Right lobe of liver (tissue), 6 donors: ENCODE measurements around the gene SPATS2L. TPM values are rescaled to one million over a fixed set of nuclear protein-coding genes. Genes with fewer than 3 reads are reported as not detected.

ENCODE experiments used
- ATAC-seq, 4 donors: fragments of 200-7000 bp; cut with Tn5 transposase; one replicate each; pipeline ENCODE4 v1.9.1; 2020; ENCODE audit warnings: mild to moderate bottlenecking in 4 of 4, moderate library complexity in 4 of 4
- DNase-seq, 3 donors: peaks; one replicate each; pipeline ENCODE4 v3.0.0-alpha.2; 2020
- H3K27ac ChIP-seq, 3 donors: fragments of 200-600 bp; one replicate each; pipeline ENCODE4 v1.8.0; 2022
- H3K27me3 ChIP-seq, 2 donors: fragments of 200-600 bp; one replicate each; pipeline ENCODE4 v1.8.0; 2022
- H3K36me3 ChIP-seq, 4 donors: fragments of 200-600 bp; sonication (generic) in 1 of 4; one replicate each; pipeline versions ENCODE4 v1.5.1 to v1.8.0; 2017 to 2022; ENCODE audit warnings: control low read depth in 1 of 4
- H3K4me1 ChIP-seq, 4 donors: fragments of 200-600 bp; sonication (generic) in 1 of 4; one replicate each; pipeline versions ENCODE4 v1.5.1 to v1.8.0; 2017 to 2022; ENCODE audit warnings: control low read depth in 1 of 4
- H3K4me3 ChIP-seq, 3 donors: fragments of 200-600 bp; one replicate each; pipeline ENCODE4 v1.8.0; 2022
- H3K9me3 ChIP-seq, 4 donors: fragments of 200-600 bp; sonication (generic) in 1 of 4; one replicate each; pipeline versions ENCODE4 v1.5.1 to v1.8.0; 2017 to 2022; ENCODE audit warnings: control low read depth in 1 of 4
- POLR2A ChIP-seq: fragments of 450-650 bp; IDR thresholded peaks from one replicate; pipeline ENCODE4 v1.6.1; 2017; ENCODE audit warnings: antibody characterized with exemption, mild to moderate bottlenecking
- WGBS: methylation state at CpG from one replicate; pipeline ENCODE4 v1.1.6; 2018; ENCODE audit warnings: low coverage, low lambda C conversion rate; ENCODE audit not compliant: insufficient coverage; ENCODE audit errors: missing lambda C conversion rate; 5-methylcytosine and 5-hydroxymethylcytosine counted together
- intact Hi-C, 2 donors: fragments of 100-400 bp; cut with DNase I; formaldehyde crosslinking; loops; one replicate each; pipeline versions ENCODE4 v1.11.2 to v1.14.1; 2022
- total RNA-seq, 6 experiments: library from RNA; depleted of rRNA in 2 of 6; stranded (reverse); fragments of >200 nt in 2 of 6; fragmentation: NEBNext Ultra II Directional in 3 of 6; extraction: Animal tissue kit (Norgen Biotek cat#: 25700) in 3 of 6; gene quantifications; one replicate each; pipeline versions ENCODE4 v1.1.0 to v1.2.4, GENCODE V29; 2016 to 2023
- TF ChIP-seq, protein P1 (sequence below), 4 donors: fragments of 200-600 bp in 3 of 4; fragments of 450-650 bp in 1 of 4; IDR thresholded peaks; one replicate each; pipeline versions ENCODE4 v1.5.1 to v1.8.0; 2016 to 2022; ENCODE audit warnings: antibody characterized with exemption in 4 of 4, mild to moderate bottlenecking in 2 of 4
- donor health status: DM: no; HTN: yes; CAD: no.
- donor health status: DM: no; HTN: no; CAD: no.
- donor health status: DM: no; HTN: no; CAD: no.
- donor health status: DM: no; HTN: yes; CAD: no.
- donor health status: DM: no; HTN: yes; CAD: no.

Gene SPATS2L
- total RNA-seq, 6 experiments from 2014 or later, result 60.7 to 109 (median 72.9) TPM

- intact Hi-C loops, result no loop called here
- Histone ChIP-seq H3K36me3 (peaks cover 0 to 14% (median 6%) of the 10 kb centered on the region in 4 donors), H3K27ac (no peak overlapping the region), H3K4me3 (no peak overlapping the region), H3K9me3 (no peaks in the 10 kb centered on the region), H3K27me3 (no peaks in the 10 kb centered on the region), H3K4me1 (no peaks in the 10 kb centered on the region)
- DNase-seq (no peak), ATAC-seq (no peak)
- no peak for TF ChIP-seq POLR2A
- TF ChIP-seq, protein P1, sequence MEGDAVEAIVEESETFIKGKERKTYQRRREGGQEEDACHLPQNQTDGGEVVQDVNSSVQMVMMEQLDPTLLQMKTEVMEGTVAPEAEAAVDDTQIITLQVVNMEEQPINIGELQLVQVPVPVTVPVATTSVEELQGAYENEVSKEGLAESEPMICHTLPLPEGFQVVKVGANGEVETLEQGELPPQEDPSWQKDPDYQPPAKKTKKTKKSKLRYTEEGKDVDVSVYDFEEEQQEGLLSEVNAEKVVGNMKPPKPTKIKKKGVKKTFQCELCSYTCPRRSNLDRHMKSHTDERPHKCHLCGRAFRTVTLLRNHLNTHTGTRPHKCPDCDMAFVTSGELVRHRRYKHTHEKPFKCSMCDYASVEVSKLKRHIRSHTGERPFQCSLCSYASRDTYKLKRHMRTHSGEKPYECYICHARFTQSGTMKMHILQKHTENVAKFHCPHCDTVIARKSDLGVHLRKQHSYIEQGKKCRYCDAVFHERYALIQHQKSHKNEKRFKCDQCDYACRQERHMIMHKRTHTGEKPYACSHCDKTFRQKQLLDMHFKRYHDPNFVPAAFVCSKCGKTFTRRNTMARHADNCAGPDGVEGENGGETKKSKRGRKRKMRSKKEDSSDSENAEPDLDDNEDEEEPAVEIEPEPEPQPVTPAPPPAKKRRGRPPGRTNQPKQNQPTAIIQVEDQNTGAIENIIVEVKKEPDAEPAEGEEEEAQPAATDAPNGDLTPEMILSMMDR (IDR thresholded peaks at IDR 0.05), result no peak
- 98% methylated on average over 7 of the region's 7 CpGs for WGBS
Measured at GRCh38 chr2:200394045-200394444, 87.6 kb downstream of the SPATS2L start.

GRCh38 chr2:200396781-200397242 lies 90.3 kb downstream of the SPATS2L start:
- ATAC-seq, result peak in 3 of 4 donors; percentile 23 to 45 (median 32)
- WGBS, result 96% methylated on average over 2 of the region's 2 CpGs
- Histone ChIP-seq H3K9me3 (no peaks in the 10 kb centered on the region), H3K27ac (no peak overlapping the region), H3K4me1 (no peaks in the 10 kb centered on the region), H3K4me3 (no peak overlapping the region), H3K27me3 (no peaks in the 10 kb centered on the region), H3K36me3 (peaks cover 0 to 4% (median 0%) of the 10 kb centered on the region in 4 donors)
- intact Hi-C loops, result no loop called here
- TF ChIP-seq POLR2A, result no peak
- TF ChIP-seq, protein P1 (IDR thresholded peaks at IDR 0.05), result no peak
- no peak for DNase-seq

DNA sequence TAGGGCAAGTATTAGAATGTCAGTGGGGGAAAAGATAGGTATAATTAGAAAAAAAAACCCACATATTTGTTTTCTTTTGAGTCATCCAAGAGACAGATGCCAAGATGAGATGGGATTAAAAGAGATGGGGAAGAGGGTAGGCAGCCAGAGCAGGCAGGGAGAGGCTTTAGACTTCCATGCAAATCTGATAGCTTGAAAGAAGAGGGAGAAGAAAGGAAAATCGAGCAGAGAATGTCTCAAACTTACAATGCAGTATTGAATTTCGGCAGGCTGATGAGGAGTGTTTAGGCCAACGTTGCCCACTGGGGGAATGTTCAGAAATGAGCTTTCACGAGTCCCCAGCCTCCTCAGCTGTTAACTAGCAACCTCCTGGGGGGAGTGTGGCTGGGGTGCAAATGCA lies 91.3 kb downstream of the SPATS2L start:
- TF ChIP-seq, protein P1 (IDR thresholded peaks at IDR 0.05), result no peak
- no peak for TF ChIP-seq POLR2A
- Histone ChIP-seq H3K4me3 (no peak overlapping the region), H3K27ac (no peak overlapping the region), H3K4me1 (no peaks in the 10 kb centered on the region), H3K9me3 (no peaks in the 10 kb centered on the region), H3K36me3 (peaks cover 0 to 4% (median 0%) of the 10 kb centered on the region in 4 donors), H3K27me3 (no peaks in the 10 kb centered on the region)
- no peak for DNase-seq
- intact Hi-C loops, result no loop called here
- no peak for ATAC-seq
- WGBS, result 74% methylated on average over 4 of the region's 4 CpGs

DNA sequence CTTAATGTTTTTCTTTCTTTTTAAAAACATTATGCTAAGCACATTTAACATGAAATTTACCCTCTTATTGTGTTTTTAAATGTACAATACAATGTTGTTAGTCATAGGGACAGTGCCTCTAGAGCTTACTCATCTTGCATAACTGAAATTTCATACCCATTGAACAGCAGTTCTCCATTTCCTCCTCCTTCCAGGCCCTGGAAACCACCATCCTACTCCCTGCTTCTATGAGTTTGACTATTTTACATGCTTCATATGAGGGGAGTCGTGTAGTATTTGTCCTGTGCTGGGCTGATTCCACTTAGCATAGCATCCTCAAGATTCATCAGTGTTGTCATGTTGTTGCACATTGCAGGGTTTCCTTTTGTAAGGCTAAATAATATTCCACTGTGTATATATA lies 92.6 kb downstream of the SPATS2L start:
- H3K4me1 ChIP-seq, result no peaks in the 10 kb centered on the region
- WGBS, result 100% methylated on average over 1 of the region's 1 CpG
- TF ChIP-seq POLR2A, result no peak
- TF ChIP-seq, protein P1 (IDR thresholded peaks at IDR 0.05), result no peak
- no peak overlapping the region for H3K27ac ChIP-seq
- H3K9me3 ChIP-seq, result no peaks in the 10 kb centered on the region
- no peaks in the 10 kb centered on the region for H3K27me3 ChIP-seq
- peaks cover 0 to 4% (median 0%) of the 10 kb centered on the region in 4 donors for H3K36me3 ChIP-seq
- ATAC-seq, result no peak
- intact Hi-C loops, result no loop called here
- no peak overlapping the region for H3K4me3 ChIP-seq
- no peak for DNase-seq

DNA sequence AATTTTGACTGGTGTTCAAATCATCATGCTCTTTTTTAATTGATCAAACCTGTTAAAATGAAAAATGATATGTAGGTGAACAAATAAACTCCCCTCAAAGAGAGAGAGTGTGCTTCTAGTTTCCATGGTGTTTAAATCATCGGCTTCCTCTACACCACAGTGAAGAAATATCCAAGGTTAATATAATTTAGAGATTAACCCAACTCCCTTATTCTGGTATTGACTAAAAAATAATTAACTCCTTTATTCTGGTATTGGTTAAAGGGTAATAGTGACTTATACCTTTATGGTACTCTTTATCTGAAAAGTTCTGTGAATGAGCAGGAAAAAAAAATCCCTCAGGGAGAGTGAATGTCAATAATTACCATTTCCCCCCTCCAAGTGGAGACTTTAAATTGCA lies 93.1 kb downstream of the SPATS2L start:
- H3K27me3 ChIP-seq, result no peaks in the 10 kb centered on the region
- peaks cover 0 to 4% (median 0%) of the 10 kb centered on the region in 4 donors for H3K36me3 ChIP-seq
- ATAC-seq (no peak), DNase-seq (no peak)
- H3K4me1 ChIP-seq, result no peaks in the 10 kb centered on the region
- 60% methylated on average over 1 of the region's 1 CpG for WGBS
- no peaks in the 10 kb centered on the region for H3K9me3 ChIP-seq
- TF ChIP-seq POLR2A, result no peak
- TF ChIP-seq, protein P1 (IDR thresholded peaks at IDR 0.05), result no peak
- no peak overlapping the region for H3K27ac ChIP-seq
- H3K4me3 ChIP-seq, result no peak overlapping the region
- intact Hi-C loops, result no loop called here
